Activated CD4-positive, CD25-positive, alpha-beta regulatory T cell (primary cell): ENCODE measurements around the gene RHBDD1.

ENCODE experiments used
- DNase-seq, 4 experiments: peaks; one replicate each; lab custom pipeline; 2025; lab: John Stamatoyannopoulos, UW

The RHBDD1 gene

DNA sequence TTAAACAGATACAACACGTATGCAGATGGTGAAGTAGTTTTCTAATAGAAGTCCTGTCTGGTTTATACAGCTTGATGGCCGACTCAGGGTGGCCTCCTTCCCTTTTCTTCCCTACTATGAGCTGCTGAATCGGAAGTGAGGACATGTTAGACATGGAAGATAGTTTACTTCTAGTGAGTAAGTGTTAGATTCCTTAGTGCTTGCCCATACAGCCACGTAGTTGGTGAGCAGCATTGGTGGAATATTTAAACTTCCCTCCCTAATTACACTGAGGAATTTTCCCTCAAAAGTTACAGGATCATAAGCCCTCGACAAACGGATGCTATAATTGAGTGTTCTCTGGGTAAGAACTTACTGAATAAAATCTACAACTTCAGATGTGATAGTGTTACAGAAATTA, 52.1 kb downstream of the RHBDD1 start:
- no peak for DNase-seq

GRCh38 chr2:226888378-226888965, 52.6 kb downstream of the RHBDD1 start:
- DNase-seq: no peak

GRCh38 chr2:226888971-226889370, 53.1 kb downstream of the RHBDD1 start:
- DNase-seq: no peak

DNA sequence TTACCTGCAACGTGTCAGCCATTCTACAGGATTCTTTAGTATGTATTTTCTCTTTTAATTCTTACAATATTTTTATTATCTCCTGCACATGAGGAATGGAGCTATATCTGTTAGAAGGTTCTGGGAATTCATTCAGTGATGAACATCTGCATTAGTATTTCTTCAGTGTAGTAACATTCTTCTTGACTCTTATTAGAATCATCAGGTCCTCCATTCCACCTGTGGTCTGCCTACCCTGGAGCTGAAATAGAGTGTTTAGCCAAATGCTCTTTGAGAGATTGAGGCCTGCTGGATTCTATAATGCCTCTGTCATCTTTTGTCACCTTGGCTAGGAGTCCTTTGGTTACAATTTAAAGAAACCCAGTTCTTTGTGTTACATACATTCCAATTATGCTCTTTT, 54.4 kb downstream of the RHBDD1 start:
- DNase-seq: no peak

GRCh38 chr2:226891780-226892590, 56.1 kb downstream of the RHBDD1 start:
- DNase-seq: no peak

GRCh38 chr2:226892729-226893128, 56.9 kb downstream of the RHBDD1 start:
- DNase-seq: no peak

- no peak for DNase-seq
Measured at GRCh38 chr2:226893216-226893615, 57.4 kb downstream of the RHBDD1 start.

DNA sequence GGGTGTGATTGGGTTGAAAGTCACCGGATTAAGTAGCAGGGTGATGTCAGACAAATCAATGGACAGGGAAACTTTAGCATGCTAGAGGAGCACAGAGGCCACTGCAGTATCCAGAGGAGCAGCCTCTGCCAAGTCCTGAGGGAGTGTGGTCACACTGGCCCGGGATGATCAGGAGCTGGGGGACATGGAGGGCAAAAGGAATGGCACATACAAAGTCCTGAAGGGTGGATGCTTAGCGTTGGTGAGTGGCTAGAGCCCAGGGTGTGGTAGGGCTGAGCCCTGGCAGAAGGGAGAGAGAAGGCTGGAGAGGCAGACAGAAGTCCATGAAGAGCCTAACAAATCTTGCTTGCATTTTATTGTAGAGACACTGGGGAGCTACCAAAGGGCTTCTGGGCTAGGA, 58.9 kb downstream of the RHBDD1 start:
- DNase-seq: no peak

GRCh38 chr2:226895579-226895978, 59.7 kb downstream of the RHBDD1 start:
- no peak for DNase-seq

DNA sequence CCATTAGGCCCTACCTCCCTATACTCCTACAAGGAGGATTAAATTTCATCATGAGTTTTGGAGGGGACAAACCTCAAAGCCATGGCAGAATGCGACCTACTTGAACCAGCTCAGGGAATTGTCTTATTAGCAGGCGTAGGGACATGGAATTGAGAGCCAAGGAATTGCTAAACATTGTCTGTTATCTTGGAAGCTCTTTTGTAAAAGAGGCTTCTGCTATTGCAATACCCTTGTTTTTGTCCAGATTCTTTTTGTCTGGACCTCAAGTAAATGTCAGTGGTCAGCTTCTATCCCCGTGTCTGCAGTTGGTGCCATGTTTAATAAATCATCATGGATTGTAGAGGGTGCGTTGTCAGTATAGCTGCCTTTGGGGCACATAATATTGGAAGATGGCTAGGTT, 62.3 kb downstream of the RHBDD1 start:
- DNase-seq: no peak

DNA sequence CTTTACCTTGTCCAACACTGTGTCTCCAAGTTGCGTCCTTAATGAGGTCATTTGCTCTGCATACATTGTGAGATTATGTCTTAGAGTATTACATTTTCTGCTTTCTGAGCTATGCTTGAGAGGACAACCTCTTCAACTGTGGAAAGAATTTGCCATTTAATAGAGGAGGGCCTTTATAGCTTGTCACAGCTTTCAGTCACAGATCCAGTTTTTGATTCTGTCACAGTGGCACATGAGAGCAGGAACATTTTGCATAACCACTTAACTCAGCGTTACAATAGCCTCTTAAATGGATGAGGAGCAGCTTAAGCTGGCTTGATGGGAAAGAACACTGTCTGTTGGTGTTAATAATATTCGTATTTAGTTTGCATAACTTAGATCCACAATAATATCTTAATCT, 63.0 kb downstream of the RHBDD1 start:
- no peak for DNase-seq

- DNase-seq: no peak
Measured at GRCh38 chr2:226902041-226902966, 66.5 kb downstream of the RHBDD1 start.

DNA sequence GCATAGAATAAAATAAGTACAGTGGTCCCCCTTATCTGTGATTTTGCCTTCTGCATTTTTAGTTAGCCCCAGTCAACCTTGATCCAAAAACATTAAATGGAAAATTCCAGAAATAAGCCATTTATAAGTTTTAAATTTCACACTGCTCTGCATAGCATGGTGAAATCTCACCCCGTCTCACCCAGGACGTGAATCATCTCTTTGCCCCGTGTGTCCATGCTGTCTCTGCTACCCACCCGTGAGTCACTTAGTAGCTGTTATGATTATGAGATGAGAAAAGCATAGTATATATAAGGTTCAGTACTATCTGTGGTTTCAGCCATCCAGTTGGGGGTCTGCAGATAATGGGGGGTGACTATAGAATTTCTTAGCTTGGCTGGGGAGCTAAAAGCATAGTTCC, 67.3 kb downstream of the RHBDD1 start:
- DNase-seq: no peak

GRCh38 chr2:226904592-226904991, 68.7 kb downstream of the RHBDD1 start:
- no peak for DNase-seq

DNA sequence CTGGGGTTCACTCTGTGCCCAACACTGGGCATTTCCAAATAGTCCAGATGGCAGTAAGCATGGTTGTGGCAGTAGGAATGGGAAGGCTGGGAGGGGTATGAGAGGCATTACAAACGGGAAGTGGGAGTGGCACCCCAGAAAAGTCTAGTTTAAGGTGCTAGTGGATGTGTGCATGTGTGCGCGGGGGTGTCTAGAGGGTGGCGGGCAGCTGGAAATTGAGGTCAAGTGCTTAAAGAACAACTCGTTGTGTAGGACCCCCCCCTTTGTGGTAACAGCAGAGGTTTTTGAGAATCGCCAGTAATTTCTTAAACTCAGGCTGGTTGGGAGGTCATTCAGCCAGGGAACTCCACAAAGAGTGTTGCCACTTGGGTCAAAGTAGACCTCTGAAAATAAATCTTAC, 69.9 kb downstream of the RHBDD1 start:
- DNase-seq: no peak

- DNase-seq: no peak
Measured at GRCh38 chr2:226906163-226906693, 70.4 kb downstream of the RHBDD1 start.

DNA sequence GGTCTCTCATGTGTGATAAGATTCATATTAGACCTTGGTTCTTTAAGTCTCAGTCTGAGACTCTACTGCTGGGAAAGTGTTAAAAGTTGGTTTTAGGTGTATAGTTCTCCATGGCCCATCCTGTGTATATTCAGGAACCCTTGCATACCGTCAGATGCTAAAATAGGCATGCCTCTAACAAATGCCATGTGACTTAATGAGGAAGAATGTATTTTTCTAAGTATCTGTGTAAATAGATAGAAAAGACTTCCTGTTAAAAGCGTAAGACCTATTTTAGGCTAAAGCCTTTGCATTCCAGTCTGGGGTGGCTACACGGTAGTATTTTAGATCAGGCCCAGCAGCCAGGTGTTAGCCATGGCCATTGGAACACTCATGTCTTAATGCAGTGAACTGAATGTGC, 73.3 kb downstream of the RHBDD1 start:
- no peak for DNase-seq

GRCh38 chr2:226909836-226910235, 74.0 kb downstream of the RHBDD1 start:
- no peak for DNase-seq

GRCh38 chr2:226910384-226910783, 74.5 kb downstream of the RHBDD1 start:
- no peak for DNase-seq

DNA sequence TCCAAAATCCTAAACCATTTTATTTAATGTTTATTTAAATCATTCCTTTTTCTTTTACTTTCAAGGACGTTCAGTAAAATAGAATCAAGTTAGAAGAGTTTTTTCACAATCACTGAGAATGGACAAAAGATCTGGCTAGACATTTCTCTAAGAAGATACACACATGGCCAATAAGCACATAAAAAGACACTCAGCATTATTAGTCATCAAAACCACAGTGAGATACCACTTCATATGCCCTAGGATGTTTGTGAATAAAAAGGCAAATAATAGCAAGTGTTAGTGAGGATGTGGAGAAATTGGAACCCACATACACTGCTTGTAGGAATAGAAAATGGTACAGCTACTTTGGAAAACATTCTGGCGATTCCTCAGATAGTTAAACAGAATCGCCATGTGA, 76.1 kb downstream of the RHBDD1 start:
- no peak for DNase-seq

DNA sequence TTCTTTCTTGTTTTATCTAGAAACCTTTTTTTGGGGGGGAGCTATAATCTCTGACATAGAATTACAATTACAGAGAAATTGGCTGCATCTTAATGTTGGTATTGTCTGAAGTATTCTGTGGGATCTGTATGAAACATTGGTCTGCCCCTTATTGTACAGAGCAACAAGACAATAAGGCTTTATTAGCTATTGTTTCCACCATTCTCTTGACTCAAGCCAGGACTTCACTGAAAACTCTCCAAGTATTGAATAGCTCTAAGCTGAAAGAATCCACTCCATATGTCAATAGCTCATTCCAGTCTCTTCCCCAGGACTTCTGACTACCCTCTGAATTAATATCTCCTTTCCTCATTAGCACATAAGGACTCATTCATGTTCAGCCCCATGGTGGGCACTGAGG, 77.8 kb downstream of the RHBDD1 start:
- no peak for DNase-seq

DNA sequence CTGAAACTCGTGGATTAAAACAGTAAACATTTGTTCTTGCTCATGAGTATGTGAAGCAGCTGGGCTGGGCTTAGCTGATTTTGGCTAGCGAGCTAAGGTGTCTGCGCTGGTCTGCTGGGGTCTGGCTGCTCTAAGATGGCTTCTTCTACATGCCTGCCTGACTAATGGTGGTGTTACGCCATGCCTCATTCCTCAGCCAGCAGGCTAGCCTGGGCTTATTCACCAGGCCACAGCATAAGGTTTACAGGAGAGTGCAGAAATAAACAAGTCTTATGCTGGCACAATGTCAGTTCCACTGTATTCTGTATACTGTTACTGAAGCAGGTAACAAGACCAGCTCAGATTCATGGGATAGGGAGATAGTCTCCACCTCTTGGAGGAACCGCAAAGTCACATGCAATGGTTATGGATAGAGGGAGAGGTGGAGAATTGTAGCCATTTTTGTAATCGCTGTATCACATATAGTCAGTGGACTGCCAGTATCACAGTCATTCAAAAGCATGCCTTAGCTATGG, 80.0 kb downstream of the RHBDD1 start:
- no peak for DNase-seq
